Sigmoid colon (tissue), 4 donors: Measurements from ENCODE around the gene ZNF273.

Experiments used
- EP300 ChIP-seq, 4 donors: sonication (generic); formaldehyde crosslinking; IDR thresholded peaks; one replicate each; pipeline ENCODE4 v1.6.1; 2017; ENCODE audit warnings: antibody characterized with exemption in 4 of 4
- POLR2A ChIP-seq, 2 donors: fragments of 450-650 bp; IDR thresholded peaks; one replicate each; pipeline ENCODE4 v1.6.1; 2016; ENCODE audit warnings: antibody characterized with exemption in 2 of 2, mild to moderate bottlenecking in 2 of 2, moderate library complexity in 2 of 2
- POLR2AphosphoS5 ChIP-seq, 4 donors: sonication (generic); formaldehyde crosslinking; IDR thresholded peaks; one replicate each; pipeline ENCODE4 v1.6.1; 2017; ENCODE audit warnings: antibody characterized with exemption in 4 of 4
- TF ChIP-seq, protein P1 (sequence below), 4 experiments: fragments of 450-650 bp in 3 of 4; fragments of 200-600 bp in 1 of 4; IDR thresholded peaks; one replicate each; pipeline ENCODE4 v1.5.1; 2016 to 2019; ENCODE audit warnings: antibody characterized with exemption in 4 of 4, mild to moderate bottlenecking in 3 of 4, moderate library complexity in 2 of 4

DNA sequence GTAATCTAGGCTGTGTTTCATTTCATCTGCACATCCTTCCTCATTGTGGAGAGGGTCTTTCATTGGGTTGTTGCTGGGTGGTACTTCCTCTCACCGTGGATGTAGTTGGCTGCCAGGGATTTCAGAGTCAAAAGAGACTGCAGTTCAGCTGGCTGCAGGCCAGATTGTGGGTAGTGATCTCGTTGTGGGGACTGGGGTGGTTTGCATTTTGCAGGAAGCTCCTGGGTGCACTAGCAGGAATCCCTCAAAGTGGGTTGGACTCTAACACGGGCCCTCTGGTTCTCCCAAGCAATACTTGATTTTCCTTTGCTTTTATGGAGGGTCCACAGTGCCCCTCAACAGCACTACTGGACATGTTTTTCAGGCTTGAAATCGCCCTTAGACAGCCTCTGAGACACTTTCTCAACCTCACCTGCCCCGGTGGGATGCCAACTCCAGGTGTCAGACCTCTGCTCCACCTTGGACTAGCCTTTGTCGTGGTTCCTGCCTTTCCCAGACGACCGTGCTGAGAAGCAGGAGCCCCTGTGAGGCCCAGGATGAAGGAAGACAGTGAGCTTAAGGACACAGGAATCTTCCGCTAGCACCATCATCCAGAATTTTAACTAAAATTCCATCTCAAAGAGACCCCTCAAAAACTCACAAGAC is 23.9 kb upstream of the ZNF273 start:
- TF ChIP-seq POLR2A (IDR thresholded peaks at IDR 0.05) (no peak), POLR2AphosphoS5 (IDR thresholded peaks at IDR 0.05) (no peak), EP300 (IDR thresholded peaks at IDR 0.05) (no peak)
- TF ChIP-seq, protein P1, sequence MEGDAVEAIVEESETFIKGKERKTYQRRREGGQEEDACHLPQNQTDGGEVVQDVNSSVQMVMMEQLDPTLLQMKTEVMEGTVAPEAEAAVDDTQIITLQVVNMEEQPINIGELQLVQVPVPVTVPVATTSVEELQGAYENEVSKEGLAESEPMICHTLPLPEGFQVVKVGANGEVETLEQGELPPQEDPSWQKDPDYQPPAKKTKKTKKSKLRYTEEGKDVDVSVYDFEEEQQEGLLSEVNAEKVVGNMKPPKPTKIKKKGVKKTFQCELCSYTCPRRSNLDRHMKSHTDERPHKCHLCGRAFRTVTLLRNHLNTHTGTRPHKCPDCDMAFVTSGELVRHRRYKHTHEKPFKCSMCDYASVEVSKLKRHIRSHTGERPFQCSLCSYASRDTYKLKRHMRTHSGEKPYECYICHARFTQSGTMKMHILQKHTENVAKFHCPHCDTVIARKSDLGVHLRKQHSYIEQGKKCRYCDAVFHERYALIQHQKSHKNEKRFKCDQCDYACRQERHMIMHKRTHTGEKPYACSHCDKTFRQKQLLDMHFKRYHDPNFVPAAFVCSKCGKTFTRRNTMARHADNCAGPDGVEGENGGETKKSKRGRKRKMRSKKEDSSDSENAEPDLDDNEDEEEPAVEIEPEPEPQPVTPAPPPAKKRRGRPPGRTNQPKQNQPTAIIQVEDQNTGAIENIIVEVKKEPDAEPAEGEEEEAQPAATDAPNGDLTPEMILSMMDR (IDR thresholded peaks at IDR 0.05): no peak
